ENCODE measurements around the gene UBXN7. TPM values are rescaled to one million over a fixed set of nuclear protein-coding genes. Genes with fewer than 3 reads are reported as not detected.
A peak's percentile ranks its signal among the peaks of the same experiment; 100 is the strongest.
"Not testable (repeated sequence)": the region's sequence is repeated elsewhere in the genome, so short reads cannot be mapped to it uniquely, and the experiment has no call there.

Gene UBXN7
- polyA plus RNA-seq, 3 donors, result 3.8 to 10.9 (median 4.9) TPM

GRCh38 chr3:196335503-196335948 lies 96.7 kb downstream of the UBXN7 start:
- no peak overlapping the region for H3K27ac ChIP-seq (ENCODE audit: low read depth, low read length)
- WGBS, 3 donors, result 59 to 83% (median 62%) methylated on average over 10 to 12 of the region's 12 CpGs

- WGBS, 3 donors, result 18 to 67% (median 35%) methylated on average over 1 of the region's 1 CpG
- H3K27ac ChIP-seq (ENCODE audit: low read depth, low read length), result no peak overlapping the region
These were observed 97.2 kb downstream of the UBXN7 start for GRCh38 chr3:196334982-196335381.

DNA sequence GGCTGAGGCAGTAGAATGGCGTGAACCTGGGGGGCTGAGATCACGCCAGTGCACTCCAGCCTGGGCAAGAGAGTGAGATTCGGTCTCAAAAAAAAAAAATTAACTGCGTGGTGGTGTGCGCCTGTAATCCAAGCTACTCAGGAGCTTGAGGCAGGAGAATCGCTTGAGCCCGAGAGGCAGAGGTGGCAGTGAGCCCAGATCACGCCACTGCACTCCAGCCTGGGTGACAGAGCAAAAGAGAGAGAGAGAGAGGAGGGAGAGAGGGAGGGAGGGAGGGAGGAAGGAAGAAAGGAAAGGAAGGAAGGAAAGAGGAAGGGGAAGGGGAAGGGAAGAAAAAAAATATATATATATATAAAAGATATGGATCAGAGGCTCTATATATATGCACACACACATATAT lies 100.1 kb downstream of the UBXN7 start:
- WGBS, 3 donors, result 77 to 86% (median 85%) methylated on average over 8 of the region's 8 CpGs
- no peak overlapping the region for H3K27ac ChIP-seq (ENCODE audit: low read depth, low read length)

GRCh38 chr3:196327405-196327804 lies 104.8 kb downstream of the UBXN7 start:
- WGBS, 3 donors, result 24 to 48% (median 44%) methylated on average over 6 of the region's 6 CpGs
- H3K27ac ChIP-seq (ENCODE audit: low read depth, low read length), result no peak overlapping the region

DNA sequence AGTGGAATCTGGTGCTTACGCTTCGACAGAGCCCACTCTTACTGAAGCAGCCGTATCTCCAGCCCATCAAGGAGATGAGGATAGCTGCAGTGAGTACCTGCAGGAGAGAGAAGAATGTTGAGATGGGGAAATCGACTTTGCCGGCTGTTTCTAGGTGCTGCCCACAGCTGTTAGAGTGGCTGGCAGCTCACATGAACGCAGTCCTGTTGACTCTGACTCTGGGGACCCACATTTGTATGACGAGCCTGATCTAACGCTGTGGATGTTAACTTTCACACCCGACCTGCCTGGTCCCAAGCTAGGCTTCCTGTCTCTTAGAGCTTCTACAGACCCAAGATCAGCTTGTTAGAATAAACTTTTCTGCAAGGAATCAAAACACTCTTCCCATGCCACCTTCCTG lies 105.3 kb downstream of the UBXN7 start:
- H3K27ac ChIP-seq (ENCODE audit: low read depth, low read length), result no peak overlapping the region
- 67 to 80% (median 69%) methylated on average over 9 of the region's 9 CpGs for WGBS, 3 donors

- 53 to 67% (median 65%) methylated on average over 11 of the region's 11 CpGs for WGBS, 3 donors
- H3K27ac ChIP-seq (ENCODE audit: low read depth, low read length), result no peak overlapping the region
These were observed 108.5 kb downstream of the UBXN7 start for GRCh38 chr3:196323691-196324090.

- 94 to 98% (median 94%) methylated on average over 4 of the region's 4 CpGs for WGBS, 3 donors
- no peak overlapping the region for H3K27ac ChIP-seq (ENCODE audit: low read depth, low read length)
These were observed 109.2 kb downstream of the UBXN7 start for GRCh38 chr3:196323016-196323415.

DNA sequence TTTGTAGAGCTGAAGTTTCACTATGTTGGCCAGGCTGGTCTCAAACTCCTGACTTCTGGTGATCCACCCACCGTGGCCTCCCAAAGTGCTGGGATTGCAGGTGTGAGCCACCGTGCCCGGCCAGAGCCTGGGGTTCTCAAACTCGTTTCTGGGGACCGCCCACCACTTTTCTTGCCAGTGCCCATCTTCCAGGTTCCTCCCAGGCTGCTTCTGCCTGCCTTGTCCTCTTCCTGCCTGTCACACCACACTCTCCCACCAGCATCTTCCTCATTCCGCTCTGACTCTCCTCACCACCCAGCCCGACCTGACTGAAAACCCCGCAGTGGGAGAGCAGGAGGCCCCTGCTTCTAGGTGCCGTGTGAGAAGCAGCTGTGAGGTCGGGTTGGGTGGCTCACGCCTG lies 111.1 kb downstream of the UBXN7 start:
- no peak overlapping the region for H3K27ac ChIP-seq (ENCODE audit: low read depth, low read length)
- WGBS, 3 donors, result 64 to 77% (median 73%) methylated on average over 11 of the region's 11 CpGs

GRCh38 chr3:196320137-196320536 lies 112.1 kb downstream of the UBXN7 start:
- 71 to 89% (median 82%) methylated on average over 3 of the region's 3 CpGs for WGBS, 3 donors
- no peak overlapping the region for H3K27ac ChIP-seq (ENCODE audit: low read depth, low read length)

DNA sequence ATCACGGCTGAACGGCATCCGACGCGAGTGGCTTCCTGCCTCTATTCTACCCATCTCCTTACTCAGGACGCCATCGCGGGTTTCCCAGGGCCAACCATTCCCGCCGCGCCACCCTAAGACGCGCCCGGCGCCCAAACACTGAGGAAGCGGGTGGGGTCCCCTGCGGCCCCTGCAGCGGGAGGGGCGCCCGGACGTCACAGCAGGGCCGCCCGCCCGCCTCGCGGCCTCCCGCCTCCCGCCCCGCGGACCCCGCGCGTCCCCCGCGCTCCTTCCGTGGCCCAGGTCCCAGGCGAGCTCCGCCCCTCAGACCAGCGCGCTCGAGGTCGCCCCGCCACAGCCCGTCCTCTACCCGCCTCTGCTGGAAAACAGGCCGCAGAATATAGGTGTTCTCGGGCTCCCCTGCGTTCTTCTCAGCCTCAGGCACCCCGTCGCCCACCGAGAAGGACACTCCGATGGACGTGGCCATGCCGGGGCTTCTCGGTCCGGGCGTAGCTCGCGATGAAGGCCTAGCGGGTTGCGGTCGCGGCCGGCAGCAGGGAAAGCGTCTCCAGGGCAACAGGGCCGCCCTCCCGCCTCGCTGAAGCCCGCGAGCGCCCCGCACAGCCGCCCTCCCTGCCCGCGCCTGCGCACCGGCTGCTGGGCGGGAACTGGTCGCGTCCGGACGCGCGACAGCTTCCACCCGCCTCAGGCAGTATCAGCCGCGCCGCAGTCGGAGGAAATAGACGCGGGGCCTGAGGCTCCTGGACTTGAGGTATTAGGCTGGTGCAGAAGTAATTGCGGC lies 114.3 kb downstream of the UBXN7 start, which contains the start of gene DYNLT2B:
TSS of gene DYNLT2B (minus strand) at position 554 of the 781 bp plus-strand sequence. CDS start at position 466, 88 bp downstream.
- WGBS, 3 donors, result 0% methylated on average over 87 to 92 of the region's 92 CpGs
- H3K27ac ChIP-seq (ENCODE audit: low read depth, low read length), result peak within 1 kb of the TSS; percentile 72

DNA sequence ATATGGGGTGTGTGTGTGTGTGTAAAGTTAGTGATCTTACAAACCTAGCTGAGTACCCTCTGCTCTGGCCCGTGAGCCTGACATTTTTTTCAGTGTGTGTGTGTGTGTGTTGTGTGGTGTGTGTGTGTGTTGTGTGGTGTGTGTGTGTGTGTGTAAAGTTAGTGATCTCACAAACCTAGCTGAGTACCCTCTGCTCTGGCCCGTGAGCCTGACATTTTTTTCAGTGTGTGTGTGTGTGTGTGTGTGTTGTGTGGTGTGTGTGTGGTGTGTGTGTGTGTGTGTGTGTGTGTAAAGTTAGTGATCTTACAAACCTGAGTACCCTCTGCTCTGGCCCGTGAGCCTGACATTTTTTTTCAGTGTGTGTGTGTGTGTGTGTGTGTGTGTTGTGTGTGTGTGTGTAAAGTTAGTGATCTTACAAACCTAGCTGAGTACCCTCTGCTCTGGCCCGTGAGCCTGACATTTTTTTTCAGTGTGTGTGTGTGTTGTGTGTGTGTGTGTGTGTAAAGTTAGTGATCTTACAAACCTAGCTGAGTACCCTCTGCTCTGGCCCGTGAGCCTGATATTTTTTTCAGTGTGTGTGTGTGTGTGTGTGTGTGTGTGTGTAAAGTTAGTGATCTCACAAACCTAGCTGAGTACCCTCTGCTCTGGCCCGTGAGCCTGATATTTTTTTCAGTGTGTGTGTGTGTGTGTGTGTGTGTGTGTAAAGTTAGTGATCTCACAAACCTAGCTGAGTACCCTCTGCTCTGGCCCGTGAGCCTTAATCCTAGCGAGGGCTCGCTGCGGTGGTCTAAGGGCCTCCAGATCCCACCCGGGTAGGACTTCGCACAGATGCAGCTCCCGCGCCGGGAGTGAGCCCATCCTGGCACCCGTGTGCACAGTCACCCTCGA lies 115.2 kb downstream of the UBXN7 start:
- H3K27ac ChIP-seq (ENCODE audit: low read depth, low read length), result peak overlapping the region; percentile 72
- 13 to 23% (median 17%) methylated on average over 9 to 15 of the region's 17 CpGs for WGBS, 3 donors

- 74 to 100% (median 94%) methylated on average over 1 of the region's 1 CpG for WGBS, 3 donors
- no peak overlapping the region for H3K27ac ChIP-seq (ENCODE audit: low read depth, low read length)
These were observed 116.4 kb downstream of the UBXN7 start for GRCh38 chr3:196315821-196316220.

GRCh38 chr3:196314597-196314996 lies 117.6 kb downstream of the UBXN7 start:
- no peak overlapping the region for H3K27ac ChIP-seq (ENCODE audit: low read depth, low read length)
- 89 to 97% (median 96%) methylated on average over 3 of the region's 3 CpGs for WGBS, 3 donors

DNA sequence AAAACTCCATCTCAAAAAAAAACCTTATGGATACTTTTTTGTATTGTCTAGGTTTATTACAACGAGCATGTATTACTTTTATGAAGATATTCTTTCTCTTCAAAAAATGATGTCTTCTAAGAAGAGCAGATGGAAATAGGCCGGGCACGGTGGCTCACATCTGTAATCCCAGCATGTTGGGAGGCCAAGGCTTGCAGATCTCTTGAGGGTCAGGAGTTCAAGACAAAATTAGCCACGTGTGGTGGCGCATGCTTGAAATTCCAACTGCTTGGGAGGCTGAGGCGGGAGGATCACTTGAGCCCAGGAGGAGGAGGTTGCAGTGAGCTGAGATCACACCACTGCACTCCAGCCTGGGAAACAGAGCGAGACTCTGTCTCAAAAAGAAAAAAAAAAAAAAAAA lies 118.1 kb downstream of the UBXN7 start:
- WGBS, 3 donors, result 87 to 89% (median 88%) methylated on average over 6 to 7 of the region's 7 CpGs
- H3K27ac ChIP-seq (ENCODE audit: low read depth, low read length), result not testable (repeated sequence)

GRCh38 chr3:196302960-196303359 lies 129.3 kb downstream of the UBXN7 start:
- WGBS, 3 donors, result 87 to 95% (median 89%) methylated on average over 7 of the region's 8 CpGs
- H3K27ac ChIP-seq (ENCODE audit: low read depth, low read length), result not testable (repeated sequence)

GRCh38 chr3:196302551-196302950 lies 129.7 kb downstream of the UBXN7 start:
- not testable (repeated sequence) for H3K27ac ChIP-seq (ENCODE audit: low read depth, low read length)
- WGBS, 3 donors, result 63 to 91% (median 76%) methylated on average over 7 of the region's 10 CpGs

DNA sequence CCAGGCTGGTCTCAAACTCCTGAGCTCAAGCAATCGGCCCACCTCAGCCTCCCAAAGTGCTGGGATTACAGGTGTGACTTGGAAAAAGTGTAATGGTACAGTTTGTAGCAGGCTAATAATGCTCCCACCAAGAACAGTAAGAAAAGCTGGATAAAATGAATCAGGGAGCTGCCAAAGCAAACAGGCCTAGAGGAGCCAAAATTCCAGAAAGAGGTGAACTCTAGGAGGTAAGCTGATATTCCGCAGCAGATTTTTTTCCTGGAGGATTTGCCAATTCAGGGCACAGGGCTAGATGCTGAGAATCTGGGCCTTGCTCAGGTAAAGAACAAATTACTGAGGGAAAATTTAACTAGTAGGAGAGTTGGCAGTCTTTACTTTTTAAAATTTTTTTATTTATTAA lies 133.7 kb downstream of the UBXN7 start:
- 79 to 95% (median 94%) methylated on average over 2 of the region's 2 CpGs for WGBS, 3 donors
- H3K27ac ChIP-seq (ENCODE audit: low read depth, low read length), result no peak overlapping the region
